Spinal cord (tissue), 10 donors: ENCODE results near the gene EMILIN2. TPM values are rescaled to one million over a fixed set of nuclear protein-coding genes. Genes with fewer than 3 reads are reported as not detected.
"Not testable (repeated sequence)": the region's sequence is repeated elsewhere in the genome, so short reads cannot be mapped to it uniquely, and the experiment has no call there.

Experiments used
- DNase-seq, 6 donors: peaks; one replicate each; pipeline versions ENCODE4 v3.0.0 to v3.0.0-alpha.2; 2013 to 2015; ENCODE audit warnings: low spot score in 6 of 6, low read depth in 4 of 6
- H3K27ac ChIP-seq: one replicate; pipeline ENCODE4 v1.5.1; 2013; ENCODE audit warnings: low read depth, low read length, control low read depth
- H3K27me3 ChIP-seq: one replicate; pipeline ENCODE4 v1.6.1; 2013; ENCODE audit warnings: low read length; ENCODE audit not compliant: control insufficient read depth, insufficient read depth
- H3K36me3 ChIP-seq: one replicate; pipeline ENCODE4 v1.6.1; 2013; ENCODE audit warnings: low read length; ENCODE audit not compliant: control insufficient read depth, insufficient read depth
- H3K4me1 ChIP-seq: one replicate; pipeline ENCODE4 v1.6.1; 2013; ENCODE audit warnings: low read length; ENCODE audit not compliant: control insufficient read depth, insufficient read depth
- H3K4me3 ChIP-seq: one replicate; pipeline ENCODE4 v1.5.1; 2013; ENCODE audit warnings: low read depth, low read length, control low read depth
- H3K9me3 ChIP-seq: one replicate; pipeline ENCODE4 v1.6.1; 2013; ENCODE audit warnings: low read length; ENCODE audit not compliant: control insufficient read depth, insufficient read depth
- WGBS: methylation state at CpG from one replicate; pipeline ENCODE4 v1.1.5; 2013; ENCODE audit warnings: missing lambda C conversion rate; ENCODE audit not compliant: insufficient coverage; 5-methylcytosine and 5-hydroxymethylcytosine counted together
- long read RNA-seq, 4 donors: transcript quantifications; one replicate each; lab custom pipeline, GENCODE V29; 2026
- polyA plus RNA-seq, 2 donors: library from polyadenylated mRNA; unstranded; fragments of 120-200 nt; gene quantifications; one replicate each; pipeline ENCODE4 v1.2.1, GENCODE V29; 2013; ENCODE audit not compliant: insufficient read length in 2 of 2
- total RNA-seq, 2 donors: library from RNA; depleted of rRNA in 1 of 2; stranded (reverse); fragments of 120-200 nt in 1 of 2; fragments of >200 nt in 1 of 2; gene quantifications; one replicate each; pipeline versions ENCODE4 v1.2.3 to v1.2.4, GENCODE V29; 2013 to 2014
- donor health status: healthy.

EMILIN2 gene
- 10 to 100 TPM; 14.0 to 20.1 TPM for total RNA-seq
- 10 to 100 TPM in 1 of 2 donors, 1 to 10 TPM in 1; 5.6 to 10.1 TPM for polyA plus RNA-seq
- long read RNA-seq, donor 1, full-length matches to known transcripts, result 1 of 43 reads
- long read RNA-seq, donor 1, partial matches to known transcripts, result 37 of 43 reads
- long read RNA-seq, donor 1, other reads (novel, unspliced or antisense), result 5 of 43 reads
- long read RNA-seq, donor 2, full-length matches to known transcripts, result 1 of 28 reads
- long read RNA-seq, donor 2, partial matches to known transcripts, result 27 of 28 reads
- long read RNA-seq, donor 2, other reads (novel, unspliced or antisense), result 0 of 28 reads
- long read RNA-seq, donor 3, partial matches to known transcripts, result 0 of 2 reads
- long read RNA-seq, donor 3, other reads (novel, unspliced or antisense), result 0 of 2 reads
- long read RNA-seq, donor 4, transcript EMILIN2-203 (4 exons, 775 nt), result major isoform, 7 of 20 reads
- long read RNA-seq, donor 4, partial matches to known transcripts, result 13 of 20 reads
- long read RNA-seq, donor 4, other reads (novel, unspliced or antisense), result 0 of 20 reads

- H3K4me3 ChIP-seq, result peak within 1 kb of the TSS; percentile 49
- peak in 2 of 6 donors; percentile 11 to 53 for DNase-seq
- peaks cover 59% of the 10 kb centered on the region for H3K27me3 ChIP-seq
- WGBS, result under 1% methylated on average over 72 of the region's 80 CpGs
- H3K36me3 ChIP-seq, result no peaks in the 10 kb centered on the region
- H3K27ac ChIP-seq, result peak within 1 kb of the TSS; percentile 69
- no peaks in the 10 kb centered on the region for H3K9me3 ChIP-seq
- H3K4me1 ChIP-seq, result peaks cover 19% of the 10 kb centered on the region
These were observed at the start of gene EMILIN2 for GRCh38 chr18:2846636-2847316. EMILIN2 (plus strand) TSS chr18:2847006; CDS start chr18:2847189, 183 bp downstream.

DNA sequence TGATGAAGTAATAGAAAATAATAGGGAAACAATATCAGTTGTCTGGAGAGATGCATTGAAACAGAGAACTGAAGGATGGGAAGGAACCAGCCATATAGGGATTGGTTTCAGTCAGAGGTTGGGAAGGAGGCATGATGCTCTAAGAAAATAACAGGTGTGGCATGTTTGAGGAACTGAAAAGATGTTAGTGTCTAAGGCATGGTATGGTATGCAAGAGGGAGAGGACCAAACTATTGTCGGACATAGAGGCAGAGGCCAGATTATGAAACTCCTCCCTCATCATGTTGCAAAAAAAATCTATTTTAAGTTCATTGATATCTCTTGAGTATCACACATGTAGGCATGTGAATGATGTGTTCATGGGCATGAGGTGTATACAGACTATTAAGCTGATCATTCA, 48.9 kb upstream of the EMILIN2 start:
- H3K27me3 ChIP-seq, result no peaks in the 10 kb centered on the region
- peaks cover 8% of the 10 kb centered on the region for H3K36me3 ChIP-seq
- H3K4me3 ChIP-seq, result no peak overlapping the region
- WGBS, result no CpG with 5 or more reads among the region's 1 CpG
- no peaks in the 10 kb centered on the region for H3K4me1 ChIP-seq
- DNase-seq, result no peak
- no peaks in the 10 kb centered on the region for H3K9me3 ChIP-seq
- H3K27ac ChIP-seq, result no peak overlapping the region

DNA sequence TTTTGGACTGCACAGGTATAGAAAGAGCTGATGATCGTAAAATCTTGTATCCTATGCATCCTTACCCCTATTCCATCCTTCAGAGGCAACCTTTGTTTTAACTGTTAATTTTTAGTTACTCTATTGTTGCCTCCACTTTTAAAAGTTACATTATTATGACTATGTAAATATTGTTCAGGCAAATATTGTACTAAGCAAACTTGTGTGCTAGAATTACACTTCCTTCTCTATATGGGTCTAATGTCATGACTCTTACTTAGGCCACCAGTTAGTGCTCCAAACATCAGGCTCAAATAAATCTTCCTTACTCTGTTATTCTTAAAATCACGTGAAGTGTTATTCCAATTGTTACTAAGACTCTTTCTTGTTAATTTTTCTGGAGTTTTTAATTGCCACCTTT, 47.4 kb upstream of the EMILIN2 start:
- no peak for DNase-seq
- Histone ChIP-seq H3K27me3 (no peaks in the 10 kb centered on the region), H3K36me3 (peaks cover 8% of the 10 kb centered on the region), H3K9me3 (no peaks in the 10 kb centered on the region), H3K4me1 (no peaks in the 10 kb centered on the region), H3K4me3 (no peak overlapping the region), H3K27ac (no peak overlapping the region)
- no CpG with 5 or more reads among the region's 2 CpGs for WGBS

GRCh38 chr18:2805970-2806943, 40.5 kb upstream of the EMILIN2 start:
- Histone ChIP-seq H3K4me1 (no peaks in the 10 kb centered on the region), H3K27ac (no peak overlapping the region), H3K9me3 (peaks cover 2% of the 10 kb centered on the region), H3K36me3 (no peaks in the 10 kb centered on the region), H3K4me3 (no peak overlapping the region), H3K27me3 (no peaks in the 10 kb centered on the region)
- WGBS, result no CpG with 5 or more reads among the region's 8 CpGs
- DNase-seq, result peak in 2 of 6 donors; percentile 13 to 29

DNA sequence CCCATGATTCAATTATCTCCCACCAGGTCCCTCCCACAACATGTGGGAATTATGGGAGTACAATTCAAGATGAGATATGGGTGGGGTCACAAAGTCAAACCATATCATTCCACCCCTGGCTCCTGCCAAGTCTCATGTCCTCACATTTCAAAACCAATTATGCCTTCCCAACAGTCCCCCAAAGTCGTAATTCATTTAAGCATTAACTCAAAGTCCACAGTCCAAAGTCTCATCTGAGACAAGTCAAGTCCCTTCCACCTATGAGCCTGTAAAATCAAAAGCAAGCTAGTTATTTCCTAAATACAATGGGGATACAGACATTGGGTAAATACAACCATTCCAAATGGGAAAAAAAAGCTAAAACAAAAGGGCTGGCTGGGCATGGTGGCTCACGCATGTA, 38.2 kb upstream of the EMILIN2 start:
- H3K4me3 ChIP-seq, H3K27ac ChIP-seq, H3K27me3 ChIP-seq, H3K4me1 ChIP-seq, DNase-seq, H3K9me3 ChIP-seq, H3K36me3 ChIP-seq: not testable (repeated sequence)
- 100% methylated on average over 1 of the region's 2 CpGs for WGBS

- WGBS, result 89% methylated on average over 6 of the region's 6 CpGs
- not testable (repeated sequence) for H3K4me1 ChIP-seq, H3K36me3 ChIP-seq, H3K27me3 ChIP-seq, DNase-seq, H3K4me3 ChIP-seq, H3K9me3 ChIP-seq, H3K27ac ChIP-seq
These were observed 37.1 kb upstream of the EMILIN2 start for GRCh38 chr18:2809666-2810183.

GRCh38 chr18:2811416-2811815, 35.4 kb upstream of the EMILIN2 start:
- no peaks in the 10 kb centered on the region for H3K27me3 ChIP-seq
- no peak overlapping the region for H3K27ac ChIP-seq
- DNase-seq, result no peak
- no peaks in the 10 kb centered on the region for H3K4me1 ChIP-seq
- no peak overlapping the region for H3K4me3 ChIP-seq
- no peaks in the 10 kb centered on the region for H3K36me3 ChIP-seq
- H3K9me3 ChIP-seq, result peaks cover 5% of the 10 kb centered on the region
- no CpG with 5 or more reads among the region's 1 CpG for WGBS

- Histone ChIP-seq H3K27me3 (no peaks in the 10 kb centered on the region), H3K4me3 (no peak overlapping the region)
These were observed 31.9 kb upstream of the EMILIN2 start for GRCh38 chr18:2814928-2815327.

DNA sequence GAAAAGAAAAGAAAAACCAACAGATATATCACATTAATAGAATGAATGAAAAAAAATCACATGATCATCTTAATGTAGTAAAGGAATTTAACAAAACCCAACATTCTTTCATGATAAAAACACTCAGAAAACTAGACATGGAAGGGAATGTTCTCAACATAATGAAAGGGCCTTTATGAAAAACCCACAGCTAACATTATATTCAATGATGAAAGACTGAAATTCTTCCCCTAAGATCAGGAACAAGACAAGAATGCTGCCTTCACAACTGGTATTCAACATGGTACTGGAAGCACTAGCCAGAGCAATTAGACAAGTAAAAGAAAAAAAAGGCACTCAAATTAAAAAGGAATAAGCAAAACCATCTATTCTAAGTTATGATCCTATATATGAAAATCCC, 28.5 kb upstream of the EMILIN2 start:
- Histone ChIP-seq H3K4me3 (no peak overlapping the region), H3K9me3 (peaks cover 3% of the 10 kb centered on the region), H3K27me3 (no peaks in the 10 kb centered on the region), H3K4me1 (no peaks in the 10 kb centered on the region), H3K27ac (no peak overlapping the region), H3K36me3 (no peaks in the 10 kb centered on the region)
- DNase-seq, result no peak

More at GRCh38 chr18:2814928-2815327, 31.9 kb upstream of the EMILIN2 start:
- no CpG with 5 or more reads among the region's 2 CpGs for WGBS
- H3K9me3 ChIP-seq, result peaks cover 5% of the 10 kb centered on the region
- no peaks in the 10 kb centered on the region for H3K4me1 ChIP-seq
- H3K27ac ChIP-seq, result no peak overlapping the region
- H3K36me3 ChIP-seq, result no peaks in the 10 kb centered on the region
- DNase-seq, result no peak
